GM18511 (cell line): Measurements from ENCODE around the gene MLLT3.

ENCODE experiments used
- ATAC-seq: cut with Tn5 transposase; IDR thresholded peaks from one replicate; pipeline ENCODE4 v1.9.1; 2021; ENCODE audit warnings: mild to moderate bottlenecking, moderate library complexity; ENCODE audit not compliant: unreplicated experiment

The MLLT3 gene

DNA sequence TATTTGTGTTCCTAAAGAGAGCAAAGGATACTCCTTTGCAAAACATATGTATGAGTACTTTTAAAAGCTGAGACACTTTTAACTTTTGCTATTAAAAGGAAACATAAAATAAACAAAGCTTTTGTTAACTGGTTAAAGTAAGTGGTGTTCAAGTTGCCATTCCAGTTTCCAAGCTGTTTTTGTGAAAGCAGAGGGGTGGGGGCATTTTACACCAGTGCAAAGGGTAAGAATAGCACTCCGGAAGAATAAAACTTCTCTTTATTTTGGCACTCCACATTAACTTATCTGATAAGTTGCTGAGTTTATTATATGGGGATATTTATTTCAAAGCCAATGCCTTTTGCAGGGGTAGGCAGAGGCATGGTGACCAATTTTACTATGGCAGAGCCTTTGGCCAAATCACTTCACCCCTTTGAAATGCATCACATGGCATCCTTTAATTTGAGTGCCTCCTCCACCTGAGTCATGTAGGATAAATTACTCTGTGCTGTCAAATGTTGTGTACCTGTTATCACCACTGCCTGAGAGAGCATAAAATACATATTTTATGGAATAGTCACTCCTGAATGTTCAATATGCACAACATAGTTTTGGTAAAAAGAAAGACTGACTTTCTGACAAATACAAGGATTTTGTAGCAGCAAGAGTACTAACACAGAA lies 62.9 kb downstream of the MLLT3 start:
- ATAC-seq: no peak

DNA sequence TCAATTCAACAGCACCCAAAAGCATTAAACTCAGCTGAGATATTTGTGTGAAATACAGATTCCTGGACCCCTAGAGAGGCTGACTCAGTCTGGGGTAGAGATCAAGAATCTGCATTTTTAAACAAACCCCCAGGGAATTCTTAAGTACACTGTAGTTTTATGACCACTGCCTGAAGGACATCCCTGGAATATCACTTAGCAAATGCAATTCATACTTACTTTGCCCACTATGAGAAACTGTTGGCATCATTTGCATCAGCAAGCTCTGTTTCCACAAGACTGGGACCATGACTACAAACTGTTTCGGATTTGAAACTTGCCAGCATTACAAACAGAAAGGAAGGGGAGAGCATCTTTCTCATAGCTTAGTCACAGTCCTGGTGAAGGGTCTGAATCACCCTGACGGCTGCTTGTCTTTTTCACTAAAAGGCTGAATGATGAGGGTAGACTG lies 63.7 kb downstream of the MLLT3 start:
- no peak for ATAC-seq

DNA sequence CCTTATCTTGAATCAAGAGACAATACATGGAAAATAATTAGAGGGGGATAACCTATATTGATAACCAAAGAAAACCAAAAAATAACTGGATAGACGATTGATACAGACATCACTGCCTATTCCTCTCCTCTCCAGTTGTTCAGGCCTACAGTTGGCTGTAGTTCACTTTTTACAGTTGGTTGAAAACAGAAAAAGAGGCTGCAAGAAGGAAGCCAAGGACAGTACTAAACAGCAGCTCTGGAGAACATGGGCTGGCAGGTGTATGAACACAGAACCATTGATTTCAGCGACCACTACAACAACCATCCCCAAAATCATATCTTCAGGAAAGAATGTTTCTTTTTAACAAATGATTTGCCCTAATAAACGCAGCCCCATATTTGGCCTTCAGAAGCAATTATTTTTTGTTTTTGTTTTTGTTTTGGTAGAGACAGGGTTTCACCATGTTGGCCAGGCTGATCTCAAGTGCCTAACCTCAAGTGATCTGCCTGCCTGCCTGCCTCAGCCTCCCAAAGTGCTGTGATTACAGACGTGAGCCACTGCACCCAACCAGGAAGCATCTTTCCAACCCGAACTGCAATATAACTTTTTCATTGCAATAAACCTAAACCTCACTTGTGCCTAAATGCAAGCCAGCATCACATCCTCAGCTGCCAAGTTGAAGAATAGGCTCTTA lies 64.3 kb downstream of the MLLT3 start:
- ATAC-seq: no peak

DNA sequence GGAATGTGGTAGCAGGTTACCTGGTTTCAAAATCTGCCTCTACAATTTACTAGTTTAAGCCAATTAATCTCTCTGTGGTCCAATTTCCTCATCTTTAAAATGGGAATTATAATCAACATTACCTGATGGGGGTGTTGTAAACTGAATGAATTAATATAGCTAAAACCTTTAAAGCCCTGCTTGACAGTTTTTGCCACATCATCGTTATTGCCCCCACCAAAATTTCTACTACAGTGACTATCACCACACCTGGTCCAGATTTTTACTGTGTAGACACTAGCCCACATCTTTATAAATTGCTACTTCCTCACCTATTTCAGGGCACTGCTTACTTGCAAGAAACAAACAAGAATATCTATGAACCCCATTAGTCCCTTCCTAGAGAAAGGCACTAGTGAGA lies 65.0 kb downstream of the MLLT3 start:
- ATAC-seq: no peak

DNA sequence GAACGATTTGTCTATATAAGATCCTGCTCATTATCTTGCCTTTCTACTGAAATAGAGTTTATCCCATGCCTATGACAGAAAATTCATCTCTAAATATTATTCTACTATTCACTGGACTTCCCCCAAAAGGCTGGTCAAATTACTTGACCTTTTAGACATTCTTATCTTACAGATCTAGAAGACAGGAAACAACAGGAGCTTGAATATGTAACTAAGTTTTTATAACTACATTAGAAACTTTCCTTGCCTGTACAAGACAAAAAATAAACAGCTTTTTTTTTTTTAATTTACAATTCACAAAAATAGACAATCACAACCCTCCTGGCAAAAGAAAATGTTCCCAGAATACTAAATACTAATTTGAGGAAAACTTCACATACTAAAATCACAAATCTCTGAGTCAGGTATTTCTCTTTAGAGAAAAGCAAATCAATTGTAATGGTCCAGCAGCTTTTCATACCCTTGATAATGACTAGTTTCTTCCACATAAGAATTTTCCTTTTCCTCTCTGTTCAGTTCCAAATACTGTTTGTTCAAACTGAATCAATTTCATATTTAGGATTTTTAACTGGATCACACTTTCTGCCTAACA lies 68.6 kb downstream of the MLLT3 start:
- peak; percentile 38 for ATAC-seq

DNA sequence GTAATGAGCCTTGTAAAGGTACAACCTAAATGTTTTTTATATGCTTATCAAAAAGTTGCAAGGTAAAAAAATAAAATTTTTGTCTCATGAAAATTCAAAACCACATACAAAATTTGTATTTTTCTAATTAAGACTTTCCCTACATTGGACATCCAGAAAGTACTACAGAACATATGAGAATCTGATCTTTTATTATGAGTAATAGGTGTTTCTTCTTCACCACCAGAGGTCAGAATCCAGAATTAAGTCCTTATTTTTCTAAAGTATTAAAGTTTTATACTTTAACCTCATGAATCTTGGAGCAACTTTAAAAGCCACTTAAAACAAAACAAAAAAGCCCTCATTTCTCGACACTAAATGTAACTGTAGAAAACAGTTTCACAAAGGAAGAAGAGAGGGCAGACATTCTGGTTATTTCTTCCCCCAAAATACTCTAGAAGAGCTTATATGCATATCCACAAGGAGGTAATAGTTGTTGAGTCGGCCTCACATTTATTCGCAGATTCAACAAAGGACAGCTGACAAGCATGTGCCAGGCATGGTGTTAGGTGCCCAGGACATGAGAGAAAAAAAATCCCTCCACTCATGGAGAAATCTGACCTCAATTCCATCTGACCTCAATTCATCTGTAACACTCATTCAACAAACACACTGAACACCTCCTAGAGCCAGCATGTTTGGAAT lies 69.3 kb downstream of the MLLT3 start:
- ATAC-seq: peak; percentile 38

DNA sequence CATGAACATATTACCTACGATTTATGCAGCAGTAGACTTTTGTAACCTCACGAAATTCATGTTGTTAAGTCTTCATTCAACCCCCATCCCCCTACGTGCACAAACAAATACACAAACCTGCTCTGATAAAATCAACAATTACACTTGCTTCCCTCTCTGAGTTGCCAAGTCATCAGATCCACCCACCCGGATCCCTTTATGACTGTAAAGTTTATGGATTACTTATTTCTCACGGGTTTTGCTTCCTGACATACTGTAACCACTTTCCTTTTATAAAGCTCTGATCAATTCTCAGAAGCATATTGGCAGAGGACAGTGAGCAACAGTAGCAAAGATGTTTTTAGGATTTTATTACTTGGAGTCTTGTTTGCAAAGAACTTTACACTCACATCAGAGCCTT lies 70.5 kb downstream of the MLLT3 start:
- peak; percentile 76 for ATAC-seq

DNA sequence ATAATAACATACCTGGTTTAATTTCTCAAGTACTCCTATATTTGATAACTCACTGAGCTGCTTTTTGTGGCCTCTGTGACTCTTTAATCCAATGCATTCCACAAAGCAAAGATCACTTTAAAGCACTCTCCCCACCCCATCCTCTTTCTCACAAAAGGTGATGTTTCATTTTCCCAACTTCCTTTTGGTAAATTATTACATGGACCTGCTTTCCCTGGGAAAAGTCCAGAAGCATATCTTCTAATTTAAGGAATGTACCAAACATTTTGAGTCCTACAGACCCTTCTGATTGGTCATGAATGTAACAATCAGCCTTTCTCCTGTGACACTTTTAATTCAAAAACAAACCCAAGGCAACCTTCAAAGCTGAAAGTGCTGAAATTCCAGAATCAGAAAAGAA lies 71.1 kb downstream of the MLLT3 start:
- ATAC-seq: no peak

DNA sequence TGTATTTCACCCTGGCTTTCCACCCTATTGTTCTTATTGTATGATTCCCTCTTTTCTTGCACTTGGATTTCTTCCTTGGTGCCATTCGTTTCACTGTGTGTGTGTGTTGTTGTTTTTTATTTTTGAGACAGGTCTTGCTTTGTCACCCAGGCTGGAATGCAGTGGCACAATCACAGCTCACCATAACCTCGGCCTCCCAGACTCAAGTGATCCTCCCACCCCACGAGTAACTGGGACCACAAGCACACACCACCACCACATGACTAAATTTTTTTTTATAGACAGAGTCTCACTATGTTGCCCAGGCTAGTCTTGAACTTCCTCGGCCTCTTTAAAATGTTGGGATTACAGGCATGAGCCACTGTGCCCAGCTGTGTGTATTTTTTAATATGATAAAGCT lies 72.0 kb downstream of the MLLT3 start:
- ATAC-seq: no peak

DNA sequence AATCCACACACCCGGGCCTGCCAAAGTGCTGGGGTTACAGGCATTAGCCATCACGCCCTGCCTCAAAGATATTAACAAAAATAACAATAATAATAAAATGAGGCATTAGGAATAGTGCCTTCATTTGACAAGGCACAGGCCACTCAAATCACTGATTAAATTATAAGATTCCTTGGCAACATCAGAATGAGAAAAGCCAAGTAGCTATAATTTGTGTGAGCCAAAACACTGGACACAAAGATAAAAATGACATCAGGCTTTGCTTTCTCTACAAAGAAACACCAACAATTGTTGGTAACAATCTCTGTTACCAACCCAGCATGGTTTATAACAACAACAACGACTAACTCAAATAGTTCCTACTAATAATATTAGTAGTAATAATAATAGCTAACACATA lies 73.2 kb downstream of the MLLT3 start:
- no peak for ATAC-seq

DNA sequence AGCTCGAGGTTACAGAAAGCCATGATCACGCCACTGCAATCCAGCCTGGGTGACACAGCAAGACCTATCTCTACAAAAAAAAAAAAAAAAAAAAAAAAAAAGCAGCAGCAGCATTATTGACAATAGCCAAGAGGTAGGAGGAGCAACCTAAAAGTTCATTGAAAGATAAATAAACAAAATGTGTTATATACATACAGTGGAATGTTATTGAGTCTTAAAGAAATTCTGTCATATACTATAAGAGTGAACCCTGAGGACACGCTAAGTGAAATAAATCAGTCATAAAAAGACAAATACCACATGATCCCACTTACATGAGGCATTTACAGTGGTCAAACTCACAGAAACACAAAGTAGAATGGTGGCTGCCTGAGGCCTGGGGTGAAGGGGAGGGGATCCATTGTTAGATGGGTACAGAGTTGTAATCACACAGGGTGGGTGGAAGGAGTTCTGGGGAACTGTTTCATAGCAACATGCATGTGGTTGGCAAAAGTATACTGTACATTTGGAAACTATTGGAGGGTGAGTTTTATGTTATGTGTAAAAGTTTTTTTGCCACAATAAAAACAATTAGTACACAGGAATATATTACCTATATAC lies 77.2 kb downstream of the MLLT3 start:
- no peak for ATAC-seq

DNA sequence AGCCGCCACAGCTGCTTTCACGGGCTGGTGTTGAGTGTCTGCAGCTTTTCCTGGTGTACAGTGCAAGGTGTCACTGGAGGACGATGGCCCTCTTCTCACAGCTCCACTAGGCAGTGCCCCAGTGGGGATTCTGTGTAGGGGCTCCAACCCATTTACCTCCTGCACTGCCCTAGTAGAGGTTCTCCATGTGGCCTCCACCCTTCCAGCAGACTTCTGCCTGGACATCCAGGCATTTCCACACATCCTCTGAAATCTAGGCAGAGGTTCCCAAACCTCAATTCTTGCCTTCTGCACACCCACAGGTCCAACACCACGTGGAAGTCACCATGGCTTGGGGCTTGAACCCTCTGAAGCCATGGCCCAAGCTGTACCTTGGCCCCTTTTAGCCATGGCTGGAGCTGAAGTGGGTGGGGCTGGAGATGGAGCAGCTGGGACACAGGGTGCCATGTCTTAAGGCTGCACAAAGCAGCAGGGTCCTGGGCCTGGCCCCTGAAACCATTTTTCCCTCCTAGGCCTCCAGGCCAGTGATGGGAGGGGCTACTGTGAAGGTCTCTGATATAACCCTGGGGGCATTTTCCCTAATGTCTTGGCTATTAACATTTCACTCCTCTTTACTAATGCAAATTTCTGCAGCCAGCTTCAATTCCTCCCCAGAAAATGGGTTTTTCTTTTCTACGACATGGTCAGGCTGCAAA lies 82.0 kb downstream of the MLLT3 start:
- no peak for ATAC-seq

DNA sequence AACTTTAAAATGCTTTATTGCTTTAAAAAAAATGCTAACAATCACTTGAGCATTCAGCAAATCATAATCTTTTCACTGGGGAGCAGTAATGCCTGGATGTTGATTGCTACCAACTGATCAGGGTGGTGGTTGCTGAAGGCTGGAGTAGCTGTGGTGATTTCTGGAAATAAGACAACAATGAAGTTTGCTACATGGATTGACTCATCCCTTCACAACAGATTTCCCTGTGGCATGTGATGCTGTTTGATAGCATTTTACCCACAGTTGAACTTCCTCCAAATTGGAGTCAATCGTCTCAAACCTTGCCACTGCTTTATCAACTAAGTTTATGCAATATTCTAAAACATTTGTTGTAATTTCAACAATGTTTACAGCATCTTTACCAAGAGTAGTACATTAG lies 83.3 kb downstream of the MLLT3 start:
- no peak for ATAC-seq

DNA sequence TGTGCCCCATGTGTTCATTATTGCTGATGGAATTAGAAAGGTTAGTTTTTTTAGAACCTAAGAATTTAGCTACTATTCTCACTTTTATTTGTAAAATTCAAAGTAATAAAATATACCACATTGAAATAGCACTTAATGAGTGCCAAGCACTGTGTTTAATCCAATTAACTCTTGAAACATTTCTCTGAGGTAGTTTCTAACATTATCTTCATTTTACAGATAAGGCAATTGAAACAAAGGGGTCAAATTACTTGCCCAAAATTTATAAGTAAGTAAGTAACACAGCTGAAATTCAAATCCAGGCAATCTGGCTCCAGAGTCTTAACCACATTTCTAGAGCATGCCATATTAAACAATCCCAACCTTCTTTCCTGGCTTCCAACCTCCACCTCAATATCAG lies 84.2 kb downstream of the MLLT3 start:
- ATAC-seq: no peak

DNA sequence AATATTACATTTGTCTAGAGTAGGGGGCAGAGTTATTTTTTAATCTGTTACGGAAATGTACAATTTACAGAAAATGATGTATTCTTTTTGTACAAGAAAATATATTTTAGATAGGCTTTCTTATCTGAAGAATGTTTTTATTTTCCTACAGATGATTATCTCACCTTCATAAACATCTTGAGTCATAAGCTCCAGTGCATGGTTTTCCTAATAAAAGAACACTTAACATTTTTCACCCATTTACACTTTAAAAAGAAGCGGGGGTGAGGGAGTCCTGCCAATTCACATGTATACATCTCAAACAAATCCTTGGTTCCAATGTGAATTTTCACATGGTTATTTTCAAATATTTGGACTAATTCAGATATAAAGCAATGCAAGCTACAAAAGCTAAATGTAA lies 85.0 kb downstream of the MLLT3 start:
- ATAC-seq: no peak

DNA sequence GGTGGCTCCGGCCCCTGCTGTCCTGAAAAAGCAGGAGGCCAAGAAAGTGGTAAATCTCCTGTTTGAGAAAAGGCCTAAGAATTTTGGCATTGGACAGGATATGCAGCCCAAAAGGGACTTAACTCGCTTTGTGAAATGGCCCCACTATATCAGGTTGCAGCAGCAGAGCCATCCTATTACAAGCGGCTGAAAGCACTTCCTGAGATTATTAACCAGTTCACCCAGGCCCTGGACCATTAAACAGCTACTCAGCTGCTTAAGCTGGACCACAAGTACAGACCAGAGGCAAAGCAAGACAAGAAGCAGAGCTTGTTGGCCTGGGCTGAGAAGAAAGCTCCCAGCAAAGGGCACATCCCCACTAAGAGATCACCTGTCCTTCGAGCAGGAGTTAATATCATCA lies 89.7 kb downstream of the MLLT3 start:
- no peak for ATAC-seq

DNA sequence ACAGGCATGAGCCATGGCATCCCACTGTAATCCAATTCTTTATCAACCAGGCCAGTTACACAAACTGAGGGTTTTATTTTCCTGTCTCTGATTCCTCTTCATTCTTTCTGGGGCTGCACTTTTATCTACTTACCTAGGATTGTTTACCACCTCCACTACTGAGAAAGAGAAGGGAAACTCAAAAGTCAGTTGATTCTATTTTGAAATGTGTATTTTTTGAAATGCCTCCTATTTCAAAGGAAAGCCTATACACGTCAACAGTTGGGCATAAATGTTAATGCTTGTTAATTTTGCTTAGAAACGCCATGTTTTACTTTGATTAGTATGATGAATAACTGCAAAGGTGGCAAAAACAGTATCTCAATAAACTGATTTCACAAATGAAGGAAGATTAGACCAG lies 92.5 kb downstream of the MLLT3 start:
- no peak for ATAC-seq

DNA sequence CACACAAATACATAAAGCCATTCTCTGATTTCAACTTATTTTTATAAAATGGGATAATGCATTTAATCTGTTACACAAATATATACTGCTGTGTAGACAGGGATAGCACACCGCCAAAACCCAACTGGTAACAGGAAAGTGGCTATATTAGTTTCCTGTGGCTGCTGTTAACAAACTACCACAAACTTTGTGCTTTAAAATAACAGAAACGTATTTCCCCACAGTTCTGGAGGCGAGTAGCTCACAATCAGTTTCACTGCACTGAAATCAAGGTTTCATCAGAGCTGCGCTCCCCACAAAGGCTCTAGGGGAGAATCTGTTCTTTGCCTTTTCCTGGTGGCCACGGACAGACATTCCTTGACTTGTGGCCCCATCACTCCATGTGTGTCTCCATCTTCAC lies 94.0 kb downstream of the MLLT3 start:
- no peak for ATAC-seq

DNA sequence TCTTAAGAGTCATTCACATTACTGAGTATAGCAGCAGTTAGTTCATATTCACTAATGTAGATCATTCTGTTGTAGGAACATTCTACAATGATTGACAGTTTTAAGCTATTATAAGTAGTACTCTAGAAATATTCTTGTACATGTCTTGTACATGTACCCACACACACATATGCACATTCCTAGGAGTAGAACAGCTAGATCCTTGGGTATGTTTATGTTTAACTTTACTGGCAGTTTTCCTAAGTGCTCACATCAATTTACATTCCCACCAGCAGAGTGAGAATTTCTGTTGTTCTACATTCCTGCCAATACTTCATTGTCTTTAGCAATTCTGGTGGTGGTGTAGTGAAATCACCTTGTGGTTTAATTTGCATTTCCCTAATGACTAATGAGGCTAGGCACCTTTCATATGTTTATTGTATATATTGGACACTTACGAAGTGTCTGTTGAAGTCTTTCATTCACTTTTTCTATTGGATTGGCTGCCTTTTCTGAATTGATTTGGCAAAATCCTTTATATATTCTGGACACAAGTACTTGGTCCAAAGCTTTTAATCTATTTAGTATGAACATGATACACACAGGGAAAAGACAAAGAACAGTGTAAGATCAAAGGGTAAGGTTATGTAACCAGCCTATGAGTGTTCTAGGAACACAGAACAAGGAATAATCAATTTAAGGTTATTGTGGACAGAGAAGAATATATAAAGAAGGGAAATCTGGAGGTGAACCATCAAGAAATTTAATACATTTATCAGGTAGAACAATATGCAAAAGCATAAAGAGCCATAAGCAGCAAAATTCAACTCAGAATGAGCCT lies 95.6 kb downstream of the MLLT3 start:
- ATAC-seq: peak; percentile 90

DNA sequence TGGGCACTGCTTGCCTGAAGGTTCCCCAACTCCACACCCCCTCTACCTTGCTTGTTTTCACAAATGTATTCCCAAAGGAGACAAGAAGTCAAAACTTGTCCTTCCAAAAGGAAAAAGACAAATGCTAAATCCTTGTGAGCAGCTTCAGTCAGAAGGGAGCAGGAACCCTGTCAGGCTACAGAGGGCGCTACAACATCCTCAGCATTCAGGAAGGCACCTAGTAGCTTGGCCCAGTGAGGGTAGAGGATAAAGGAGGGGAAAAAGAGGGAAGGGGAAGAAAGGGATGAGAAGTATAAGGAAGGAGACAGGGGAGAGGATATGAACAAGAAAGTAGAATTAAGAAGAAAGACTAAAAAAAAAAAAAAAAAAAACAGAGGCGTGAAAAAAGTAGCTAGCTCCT lies 97.5 kb downstream of the MLLT3 start:
- ATAC-seq: no peak
